ENCODE results near the gene HMGXB4.
A peak's percentile ranks its signal among the peaks of the same experiment; 100 is the strongest.
"Not testable (repeated sequence)": the region's sequence is repeated elsewhere in the genome, so short reads cannot be mapped to it uniquely, and the experiment has no call there.

The HMGXB4 gene

DNA sequence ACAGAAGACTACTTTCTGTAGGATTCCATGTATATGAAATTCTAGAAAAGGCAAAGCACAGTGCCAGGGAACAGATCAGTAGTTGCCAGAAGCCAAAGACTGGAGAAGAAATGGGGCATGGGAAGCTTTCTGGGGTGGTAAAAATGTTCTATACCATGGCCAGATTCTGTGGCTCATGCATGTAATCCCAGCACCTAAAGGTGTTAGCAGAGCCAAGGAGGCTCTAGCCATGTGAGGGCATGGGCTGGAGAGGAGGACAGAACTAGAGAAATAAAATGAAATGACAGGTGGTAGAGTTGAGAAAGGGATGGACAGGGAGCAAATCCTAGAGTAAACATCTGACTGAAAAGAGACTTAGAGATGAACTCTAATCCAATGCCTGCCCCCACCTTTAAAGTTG is 26.9 kb upstream of the HMGXB4 start:
- H3K4me3 ChIP-seq (ENCODE audit: low read length), result no peak overlapping the region
- DNase-seq (ENCODE audit: low read depth), result no peak
- TF ChIP-seq, protein P1, sequence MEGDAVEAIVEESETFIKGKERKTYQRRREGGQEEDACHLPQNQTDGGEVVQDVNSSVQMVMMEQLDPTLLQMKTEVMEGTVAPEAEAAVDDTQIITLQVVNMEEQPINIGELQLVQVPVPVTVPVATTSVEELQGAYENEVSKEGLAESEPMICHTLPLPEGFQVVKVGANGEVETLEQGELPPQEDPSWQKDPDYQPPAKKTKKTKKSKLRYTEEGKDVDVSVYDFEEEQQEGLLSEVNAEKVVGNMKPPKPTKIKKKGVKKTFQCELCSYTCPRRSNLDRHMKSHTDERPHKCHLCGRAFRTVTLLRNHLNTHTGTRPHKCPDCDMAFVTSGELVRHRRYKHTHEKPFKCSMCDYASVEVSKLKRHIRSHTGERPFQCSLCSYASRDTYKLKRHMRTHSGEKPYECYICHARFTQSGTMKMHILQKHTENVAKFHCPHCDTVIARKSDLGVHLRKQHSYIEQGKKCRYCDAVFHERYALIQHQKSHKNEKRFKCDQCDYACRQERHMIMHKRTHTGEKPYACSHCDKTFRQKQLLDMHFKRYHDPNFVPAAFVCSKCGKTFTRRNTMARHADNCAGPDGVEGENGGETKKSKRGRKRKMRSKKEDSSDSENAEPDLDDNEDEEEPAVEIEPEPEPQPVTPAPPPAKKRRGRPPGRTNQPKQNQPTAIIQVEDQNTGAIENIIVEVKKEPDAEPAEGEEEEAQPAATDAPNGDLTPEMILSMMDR (IDR thresholded peaks at IDR 0.05; ENCODE audit: insufficient read depth, low read depth, low read length, missing control alignments), result no peak

DNA sequence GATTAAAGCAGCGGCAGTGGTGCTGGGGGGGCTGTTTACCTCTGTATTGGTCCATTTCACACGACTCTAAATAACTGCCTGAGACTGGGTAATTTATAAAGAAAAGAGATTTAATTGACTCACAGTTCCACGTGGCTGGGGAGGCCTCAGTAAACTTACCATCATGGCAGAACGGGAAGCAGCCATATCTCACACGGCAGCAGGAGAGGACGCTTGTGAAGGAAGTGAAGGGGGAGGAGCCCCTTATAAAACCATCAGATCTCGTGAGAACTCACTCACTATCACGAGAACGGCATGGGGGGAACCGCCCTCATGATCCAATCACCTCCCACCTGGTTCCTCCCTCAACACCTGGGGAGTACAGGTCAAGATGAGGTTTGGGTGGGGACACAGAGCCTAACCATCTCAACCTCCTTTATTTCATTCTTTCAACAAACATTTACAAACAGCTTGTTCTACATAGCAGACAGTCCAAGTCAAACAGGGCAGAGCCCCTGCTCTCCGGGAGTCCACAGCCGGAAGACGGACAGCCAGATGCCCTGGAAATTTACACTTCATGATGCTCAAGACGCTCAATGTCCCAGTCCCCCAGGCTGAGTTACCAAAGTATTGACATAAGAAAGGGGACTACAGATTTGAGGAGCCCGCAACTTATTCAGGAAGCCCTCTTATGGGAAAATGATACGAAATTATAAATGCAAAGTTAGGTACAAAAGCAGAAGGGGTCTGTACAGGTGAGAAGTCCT is 26.3 kb upstream of the HMGXB4 start:
- DNase-seq (ENCODE audit: low read depth), result no peak
- H3K4me3 ChIP-seq (ENCODE audit: low read length), result no peak overlapping the region
- TF ChIP-seq, protein P1 (IDR thresholded peaks at IDR 0.05; ENCODE audit: insufficient read depth, low read depth, low read length, missing control alignments), result no peak

DNA sequence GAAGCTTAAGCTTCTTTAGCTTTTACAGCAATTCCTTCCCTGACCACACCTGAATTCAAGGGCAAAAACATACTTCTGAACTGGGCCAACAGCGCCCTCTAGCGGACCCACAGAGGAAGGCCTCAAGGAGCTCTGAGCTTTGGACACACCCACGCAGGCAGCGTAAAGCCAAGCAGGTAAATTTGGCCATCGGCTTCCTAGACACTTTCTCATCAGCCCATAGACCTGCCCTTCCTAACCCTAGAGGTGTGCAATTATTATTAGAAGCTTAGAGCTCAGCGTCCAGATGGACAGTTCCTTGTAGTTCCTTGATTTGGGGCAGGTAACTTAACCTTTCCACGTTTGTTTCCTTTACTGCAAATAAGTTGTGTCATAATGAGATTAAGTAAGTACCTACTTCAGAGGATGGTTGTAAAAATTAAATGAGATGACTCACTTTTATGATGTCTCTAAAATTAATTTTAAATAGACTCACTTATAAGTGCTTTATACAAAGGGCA is 25.7 kb upstream of the HMGXB4 start:
- TF ChIP-seq, protein P1 (IDR thresholded peaks at IDR 0.05; ENCODE audit: insufficient read depth, low read depth, low read length, missing control alignments), result peak; percentile 99
- no peak overlapping the region for H3K4me3 ChIP-seq (ENCODE audit: low read length)
- DNase-seq (ENCODE audit: low read depth), result peak; percentile 85

DNA sequence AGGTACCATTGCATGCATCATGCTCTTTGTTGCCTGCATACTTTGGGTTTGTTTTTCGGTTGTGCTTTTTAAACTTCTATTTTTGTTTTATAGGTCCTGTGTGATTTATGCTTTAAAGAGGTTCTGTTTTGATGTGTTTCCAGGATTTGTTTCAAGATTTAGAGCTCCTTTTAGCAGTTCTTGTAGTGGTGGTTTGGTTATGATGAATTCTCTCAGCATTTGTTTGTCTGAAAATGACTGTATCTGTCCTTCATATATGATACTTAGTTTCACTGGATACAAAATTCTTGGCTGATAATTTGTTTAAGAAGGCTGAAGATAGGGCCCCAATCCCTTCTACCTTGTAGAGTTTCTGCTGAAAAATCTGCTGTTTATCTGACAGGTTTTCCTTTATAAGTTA is 18.5 kb upstream of the HMGXB4 start:
- not testable (repeated sequence) for H3K4me3 ChIP-seq (ENCODE audit: low read length); DNase-seq (ENCODE audit: low read depth)

DNA sequence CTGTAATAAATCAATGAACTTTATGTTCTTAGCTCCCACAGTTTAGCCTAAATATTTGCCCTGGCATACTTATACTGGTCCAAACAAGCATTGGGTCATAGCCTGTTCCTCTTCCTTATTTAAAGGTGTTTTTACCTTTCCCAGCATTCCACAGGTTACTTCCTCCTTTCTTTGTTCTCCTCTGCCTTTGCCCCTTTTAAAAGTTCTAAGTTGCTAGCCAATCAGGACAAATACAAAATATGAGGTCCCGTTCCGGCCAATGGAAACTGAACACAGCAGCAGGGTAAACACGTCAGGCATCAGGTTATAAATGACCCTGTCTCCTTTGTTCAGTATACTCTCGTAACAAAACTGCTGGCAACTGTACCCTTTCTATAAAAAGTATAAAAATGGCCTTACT is 12.8 kb upstream of the HMGXB4 start:
- DNase-seq (ENCODE audit: low read depth); H3K4me3 ChIP-seq (ENCODE audit: low read length): not testable (repeated sequence)

DNA sequence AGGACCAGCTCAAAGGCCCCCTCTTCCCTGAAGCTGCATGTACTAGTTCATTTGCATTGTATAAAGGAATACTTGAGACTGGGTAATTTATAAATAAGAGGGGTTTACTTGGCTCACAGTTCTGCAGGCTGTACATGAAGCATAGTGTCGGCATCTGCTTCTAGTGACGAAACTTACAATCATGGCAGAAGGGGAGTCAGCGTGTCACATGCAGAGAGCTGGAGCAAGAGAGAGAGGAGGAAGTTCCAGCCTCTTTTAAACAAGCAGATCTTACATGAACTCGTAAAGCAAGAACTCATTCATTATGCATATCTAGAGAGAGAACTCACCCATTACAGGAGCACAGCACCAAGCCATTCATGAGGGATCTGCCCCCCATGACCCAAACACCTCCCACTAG is 7.1 kb upstream of the HMGXB4 start:
- DNase-seq (ENCODE audit: low read depth), result no peak
- no peak overlapping the region for H3K4me3 ChIP-seq (ENCODE audit: low read length)
- TF ChIP-seq, protein P1 (IDR thresholded peaks at IDR 0.05; ENCODE audit: insufficient read depth, low read depth, low read length, missing control alignments), result no peak

DNA sequence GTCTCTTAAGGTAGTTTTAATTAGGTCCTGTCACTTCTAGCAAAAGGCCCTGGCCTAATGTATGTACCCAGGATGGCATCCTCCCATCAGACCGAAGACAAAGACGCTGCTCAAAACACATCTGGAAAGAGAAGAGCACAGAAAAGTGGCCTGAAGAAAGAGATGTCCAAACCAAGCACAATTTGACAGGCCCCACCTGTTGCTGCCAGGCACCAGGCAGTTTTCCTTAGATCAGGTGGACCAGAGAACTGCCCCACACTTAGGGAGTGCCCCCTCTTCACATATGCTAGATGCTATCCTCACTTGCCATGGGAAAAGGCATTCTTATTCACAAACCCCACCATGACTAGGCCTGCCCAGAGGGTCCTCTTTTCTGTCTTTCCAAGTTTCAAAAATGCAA is 3.3 kb upstream of the HMGXB4 start:
- no peak overlapping the region for H3K4me3 ChIP-seq (ENCODE audit: low read length)
- no peak for DNase-seq (ENCODE audit: low read depth)
- TF ChIP-seq, protein P1 (IDR thresholded peaks at IDR 0.05; ENCODE audit: insufficient read depth, low read depth, low read length, missing control alignments), result no peak

DNA sequence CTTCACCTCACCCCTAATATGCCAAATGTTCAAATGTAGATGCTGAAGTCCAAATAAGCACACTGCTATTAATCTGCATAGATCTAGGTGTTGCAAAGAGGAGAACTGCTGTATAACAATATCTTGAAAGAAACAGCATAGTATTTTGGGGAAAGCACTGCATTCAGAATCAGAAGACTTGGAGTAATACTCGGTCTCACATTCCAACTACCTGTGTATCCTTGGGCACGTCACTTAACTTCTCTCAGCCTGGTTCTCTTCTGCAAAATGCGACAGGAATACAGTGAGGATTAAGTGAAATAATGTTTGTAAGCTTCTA is 332 bp upstream of the HMGXB4 start:
- DNase-seq (ENCODE audit: low read depth), result no peak
- peak overlapping the region; percentile 77 for H3K4me3 ChIP-seq (ENCODE audit: low read length)
- TF ChIP-seq, protein P1 (IDR thresholded peaks at IDR 0.05; ENCODE audit: insufficient read depth, low read depth, low read length, missing control alignments), result no peak
